Heart left ventricle (tissue), 13 donors: ENCODE measurements around the gene RIIAD1.
"Not testable (repeated sequence)": the region's sequence is repeated elsewhere in the genome, so short reads cannot be mapped to it uniquely, and the experiment has no call there.

Source experiments
- POLR2A ChIP-seq, 2 donors: fragments of 450-650 bp; IDR thresholded peaks; one replicate each; pipeline ENCODE4 v1.6.1; 2017; ENCODE audit warnings: antibody characterized with exemption in 2 of 2, mild to moderate bottlenecking in 2 of 2, moderate library complexity in 2 of 2
- TF ChIP-seq, protein P1 (sequence below), 12 donors: fragments of 200-600 bp; sonication (generic) in 4 of 12; IDR thresholded peaks; one replicate each; pipeline versions ENCODE4 v1.5.0 to v1.8.0; 2018 to 2022; ENCODE audit warnings: antibody characterized with exemption in 12 of 12, mild to moderate bottlenecking in 5 of 12
- donor health status: ischemic (EF 13 %, LVEDD 7.1; RV severe dilation, severe dysfunction).
- donor health status: DM: no; HTN: yes; CAD: no.
- donor health status: DM: no; HTN: no; CAD: no.
- donor health status: ischemic (EF 25% LVEDD 6.9; RV normal size, moderate dysfunction).
- donor health status: ischemic (EF 25% LVEDD 5.7; RV mildly dilated, moderate dysfunction).
- donor health status: ischemic (EF 35%, LVEDD 5.7; RV mildly dilated, moderate dysfunction).
- donor health status: nonischemic (EF 11% LVEDD 7.7; RV severe dilation, severe dysfunction).
- donor health status: DM: yes; HTN: yes; CAD: no.
- donor health status: PGD.
- donor health status: ischemic (EF 29% LVEDD 5.4; RV normal size, mild dysfunction).
- donor health status: nonischemic (EF 23%, LVEDD 6.1; RV moderate dilation, normal function).

DNA sequence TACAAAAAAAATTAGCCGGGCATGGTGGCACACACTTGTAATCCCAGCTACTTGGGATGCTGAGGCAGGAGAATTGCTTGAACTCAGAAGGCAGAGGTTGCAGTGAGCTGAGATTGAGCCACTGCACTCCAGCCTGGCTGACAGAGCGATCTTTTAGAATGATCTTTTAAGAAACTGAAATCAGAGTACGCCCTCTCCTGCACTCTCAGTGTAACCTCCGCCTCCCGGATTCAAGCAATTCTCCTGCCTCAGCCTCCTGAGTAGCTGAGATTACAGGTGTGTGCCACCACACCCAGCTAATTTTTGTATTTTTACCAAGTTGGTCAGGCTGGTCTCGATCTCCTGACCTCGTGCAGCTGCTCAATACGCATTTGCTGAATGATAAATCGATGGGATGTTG lies 12.7 kb downstream of the RIIAD1 start:
- TF ChIP-seq, protein P1, sequence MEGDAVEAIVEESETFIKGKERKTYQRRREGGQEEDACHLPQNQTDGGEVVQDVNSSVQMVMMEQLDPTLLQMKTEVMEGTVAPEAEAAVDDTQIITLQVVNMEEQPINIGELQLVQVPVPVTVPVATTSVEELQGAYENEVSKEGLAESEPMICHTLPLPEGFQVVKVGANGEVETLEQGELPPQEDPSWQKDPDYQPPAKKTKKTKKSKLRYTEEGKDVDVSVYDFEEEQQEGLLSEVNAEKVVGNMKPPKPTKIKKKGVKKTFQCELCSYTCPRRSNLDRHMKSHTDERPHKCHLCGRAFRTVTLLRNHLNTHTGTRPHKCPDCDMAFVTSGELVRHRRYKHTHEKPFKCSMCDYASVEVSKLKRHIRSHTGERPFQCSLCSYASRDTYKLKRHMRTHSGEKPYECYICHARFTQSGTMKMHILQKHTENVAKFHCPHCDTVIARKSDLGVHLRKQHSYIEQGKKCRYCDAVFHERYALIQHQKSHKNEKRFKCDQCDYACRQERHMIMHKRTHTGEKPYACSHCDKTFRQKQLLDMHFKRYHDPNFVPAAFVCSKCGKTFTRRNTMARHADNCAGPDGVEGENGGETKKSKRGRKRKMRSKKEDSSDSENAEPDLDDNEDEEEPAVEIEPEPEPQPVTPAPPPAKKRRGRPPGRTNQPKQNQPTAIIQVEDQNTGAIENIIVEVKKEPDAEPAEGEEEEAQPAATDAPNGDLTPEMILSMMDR (IDR thresholded peaks at IDR 0.05), result not testable (repeated sequence)
- not testable (repeated sequence) for TF ChIP-seq POLR2A (IDR thresholded peaks at IDR 0.05)
